GM21526 (cell line): Measurements from ENCODE around the gene ATXN1L.
"Not testable (repeated sequence)": the region's sequence is repeated elsewhere in the genome, so short reads cannot be mapped to it uniquely, and the experiment has no call there.

Experiments used
- ATAC-seq: cut with Tn5 transposase; IDR thresholded peaks from one replicate; pipeline ENCODE4 v1.9.1; 2021; ENCODE audit warnings: moderate library complexity; ENCODE audit not compliant: unreplicated experiment, low FRiP score

Gene ATXN1L, protein sequence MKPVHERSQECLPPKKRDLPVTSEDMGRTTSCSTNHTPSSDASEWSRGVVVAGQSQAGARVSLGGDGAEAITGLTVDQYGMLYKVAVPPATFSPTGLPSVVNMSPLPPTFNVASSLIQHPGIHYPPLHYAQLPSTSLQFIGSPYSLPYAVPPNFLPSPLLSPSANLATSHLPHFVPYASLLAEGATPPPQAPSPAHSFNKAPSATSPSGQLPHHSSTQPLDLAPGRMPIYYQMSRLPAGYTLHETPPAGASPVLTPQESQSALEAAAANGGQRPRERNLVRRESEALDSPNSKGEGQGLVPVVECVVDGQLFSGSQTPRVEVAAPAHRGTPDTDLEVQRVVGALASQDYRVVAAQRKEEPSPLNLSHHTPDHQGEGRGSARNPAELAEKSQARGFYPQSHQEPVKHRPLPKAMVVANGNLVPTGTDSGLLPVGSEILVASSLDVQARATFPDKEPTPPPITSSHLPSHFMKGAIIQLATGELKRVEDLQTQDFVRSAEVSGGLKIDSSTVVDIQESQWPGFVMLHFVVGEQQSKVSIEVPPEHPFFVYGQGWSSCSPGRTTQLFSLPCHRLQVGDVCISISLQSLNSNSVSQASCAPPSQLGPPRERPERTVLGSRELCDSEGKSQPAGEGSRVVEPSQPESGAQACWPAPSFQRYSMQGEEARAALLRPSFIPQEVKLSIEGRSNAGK

DNA sequence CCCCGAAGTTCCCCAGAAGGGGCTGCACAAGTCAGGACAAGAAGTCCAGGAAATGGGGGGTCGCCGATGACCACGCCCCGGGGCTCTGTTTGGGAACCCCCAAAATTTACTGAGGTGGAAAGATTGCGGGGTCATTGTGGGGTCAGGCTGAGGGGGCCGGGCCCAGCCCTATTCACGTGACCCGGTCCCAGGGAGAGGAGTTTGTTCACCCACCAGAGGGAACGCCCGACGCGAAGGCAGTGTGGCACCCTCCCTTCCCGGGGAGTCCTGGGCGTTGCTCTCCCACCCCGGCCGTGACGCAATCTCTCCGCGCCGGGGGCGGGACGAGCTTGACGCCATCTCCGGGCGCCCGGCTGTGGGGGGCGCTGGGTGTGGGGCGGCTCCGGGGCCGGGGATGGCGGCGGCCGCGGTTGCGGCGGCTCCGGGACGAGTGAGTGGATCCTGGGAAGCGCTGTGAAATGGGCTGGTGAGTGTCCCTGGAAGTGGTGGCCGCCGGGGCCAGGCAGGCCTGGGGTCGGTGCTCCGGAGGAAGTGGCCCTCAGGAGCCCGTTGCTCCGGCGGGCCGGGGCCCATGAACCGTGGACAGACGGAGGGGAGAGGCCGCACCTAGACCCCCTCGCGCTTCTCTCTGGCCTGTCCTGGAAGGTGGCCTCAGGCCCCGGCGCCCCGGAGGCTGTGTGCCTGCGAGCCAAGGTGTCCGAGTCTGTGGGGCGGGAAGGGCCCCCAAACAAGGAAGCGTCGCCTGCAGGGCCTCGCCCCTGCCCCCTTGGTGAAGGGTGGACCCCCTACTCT lies at the start of gene ATXN1L:
TSS of gene ATXN1L (plus strand) at position 338 of the 792 bp plus-strand sequence. CDS start 3,765 bp downstream, outside the sequence.
- peak; percentile 61 for ATAC-seq

DNA sequence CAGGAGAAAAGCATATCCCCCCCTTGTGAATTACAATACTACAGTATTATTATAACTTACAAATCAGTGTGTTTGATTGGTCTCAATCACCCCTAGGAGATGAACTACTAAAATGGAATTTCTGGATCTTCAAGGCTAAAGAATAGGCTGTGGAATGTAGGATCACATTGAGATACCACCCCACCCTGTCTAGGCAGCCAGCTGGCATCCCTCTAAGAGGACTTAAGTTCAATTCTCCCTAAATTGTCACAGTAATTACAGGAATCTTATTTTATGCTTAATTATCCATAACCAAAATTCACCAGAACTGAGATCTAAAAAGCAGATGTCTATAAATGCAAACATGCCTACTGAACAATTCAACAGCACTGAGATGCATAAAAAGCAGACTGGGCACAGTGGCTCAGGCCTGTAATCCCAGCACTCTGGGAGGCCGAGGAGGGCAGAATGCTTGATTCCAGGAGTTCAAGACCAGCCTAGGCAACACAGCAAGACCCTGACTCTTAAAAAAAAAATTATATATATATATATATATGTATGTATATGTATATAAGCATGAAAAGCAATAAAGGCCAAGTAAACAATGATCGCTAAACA lies 49.2 kb upstream of the ATXN1L start:
- no peak for ATAC-seq

DNA sequence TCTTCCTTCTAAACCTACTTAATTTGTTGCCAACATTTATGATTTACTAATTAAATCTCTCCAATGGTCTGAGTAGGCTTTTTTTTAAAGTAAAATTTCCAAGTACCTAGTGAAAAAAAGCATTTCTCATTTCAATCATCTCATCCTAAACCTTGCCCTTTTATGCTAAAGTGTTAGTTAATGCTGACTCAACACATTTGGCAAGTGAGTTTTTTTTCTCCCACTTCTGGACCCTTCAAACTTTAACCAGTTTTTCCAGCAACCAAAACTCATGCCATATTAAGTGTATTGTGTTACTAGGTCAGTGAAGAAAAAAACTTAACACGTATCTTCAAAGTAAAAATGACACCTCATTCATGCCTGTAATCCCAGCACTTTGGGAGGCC lies 42.5 kb upstream of the ATXN1L start:
- ATAC-seq: no peak

DNA sequence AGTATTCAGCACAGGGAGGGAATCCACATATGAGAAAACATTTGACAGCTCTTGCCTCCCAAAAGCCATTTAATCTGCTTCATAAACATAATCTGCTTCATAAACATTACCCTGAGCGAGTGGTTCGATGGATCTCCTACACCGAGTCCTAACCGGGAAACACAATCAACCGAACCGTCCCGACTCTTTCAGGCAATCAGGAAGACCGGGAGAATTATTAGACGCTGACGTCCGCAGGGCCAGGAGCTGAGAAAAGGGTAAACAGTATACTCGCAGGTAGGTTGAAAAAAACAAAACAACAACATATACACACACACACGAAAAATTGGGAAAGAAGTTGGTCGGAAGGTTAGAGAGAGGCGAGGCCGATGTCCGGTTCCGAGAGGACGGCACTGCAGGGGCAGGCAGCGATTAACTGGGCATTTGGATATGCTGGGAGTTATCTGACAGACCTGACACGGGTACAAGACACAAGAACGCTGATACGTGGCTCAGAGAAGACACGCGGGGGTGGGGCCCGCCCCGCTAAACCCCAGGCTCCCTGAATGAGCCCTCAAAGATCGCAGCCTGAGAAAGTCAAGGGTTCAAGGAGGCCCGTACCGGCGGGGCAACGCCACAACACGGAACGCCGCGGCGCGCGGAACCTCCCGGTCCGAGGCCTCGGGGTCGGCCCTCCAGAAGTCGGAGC lies 37.7 kb upstream of the ATXN1L start:
- ATAC-seq: peak; percentile 44

DNA sequence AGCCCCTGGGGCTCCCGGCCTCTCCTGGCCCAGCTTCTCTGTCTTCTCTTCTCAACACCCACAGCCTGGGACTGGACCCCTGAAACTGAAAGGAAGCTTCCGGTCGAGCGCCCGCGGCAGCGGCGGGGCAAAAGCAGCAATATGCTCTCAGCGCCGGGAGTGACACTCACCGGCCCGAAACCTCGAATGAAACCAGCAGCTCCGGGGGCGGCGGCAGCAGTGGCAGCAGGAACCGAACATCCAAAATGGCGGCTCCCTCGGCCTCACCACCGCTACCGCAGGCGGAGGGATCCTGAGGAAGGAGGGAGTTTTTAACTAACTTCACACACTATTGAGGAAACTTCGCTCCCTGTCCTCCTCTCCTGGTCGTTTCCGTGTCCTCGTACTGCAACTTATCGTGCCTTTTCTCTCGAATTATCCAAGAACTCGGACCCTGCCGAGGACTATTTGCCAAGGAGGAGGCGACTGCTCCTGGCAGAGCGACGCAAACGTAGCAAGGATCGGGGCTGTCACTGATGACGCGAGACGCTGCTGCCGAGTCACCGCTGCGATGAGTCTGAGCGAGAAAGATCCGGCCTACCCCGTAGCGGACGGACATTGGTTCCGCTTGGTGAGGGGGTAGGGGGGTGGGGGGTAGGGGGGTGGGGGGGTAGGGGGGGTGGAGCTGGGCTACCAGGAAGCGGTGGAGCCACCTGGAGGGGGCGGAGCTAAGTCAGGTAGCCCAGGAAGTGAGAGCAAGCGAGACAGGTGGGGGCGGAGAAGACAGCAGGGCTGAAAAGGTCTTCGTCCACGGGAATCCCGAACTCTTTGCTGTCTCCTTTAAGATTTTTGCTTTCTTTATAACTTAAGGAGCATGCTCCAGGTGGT lies 37.0 kb upstream of the ATXN1L start, which contains the start of gene AP1G1:
TSS of gene AP1G1 (minus strand) at position 242 of the 867 bp plus-strand sequence. CDS start 19,355 bp downstream, outside the sequence.
- ATAC-seq: peak; percentile 70

DNA sequence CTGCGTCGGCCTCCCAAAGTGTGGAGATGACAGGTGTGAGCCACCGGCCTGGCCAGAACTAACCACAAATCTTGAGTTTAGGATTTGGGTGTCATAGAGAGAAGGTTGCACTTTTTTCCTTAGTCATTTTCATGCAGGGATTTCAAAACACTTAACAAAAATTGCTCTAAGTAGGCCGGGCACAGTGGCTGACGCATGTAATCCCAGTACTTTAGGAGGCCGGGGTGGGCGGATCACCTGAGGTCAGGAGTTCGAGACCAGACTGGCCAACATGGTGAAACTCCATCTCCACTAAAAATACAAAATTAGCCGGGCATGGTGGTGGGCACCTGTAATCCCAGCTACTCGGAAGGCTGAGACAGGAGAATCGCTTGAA lies 35.6 kb upstream of the ATXN1L start:
- ATAC-seq: not testable (repeated sequence)

DNA sequence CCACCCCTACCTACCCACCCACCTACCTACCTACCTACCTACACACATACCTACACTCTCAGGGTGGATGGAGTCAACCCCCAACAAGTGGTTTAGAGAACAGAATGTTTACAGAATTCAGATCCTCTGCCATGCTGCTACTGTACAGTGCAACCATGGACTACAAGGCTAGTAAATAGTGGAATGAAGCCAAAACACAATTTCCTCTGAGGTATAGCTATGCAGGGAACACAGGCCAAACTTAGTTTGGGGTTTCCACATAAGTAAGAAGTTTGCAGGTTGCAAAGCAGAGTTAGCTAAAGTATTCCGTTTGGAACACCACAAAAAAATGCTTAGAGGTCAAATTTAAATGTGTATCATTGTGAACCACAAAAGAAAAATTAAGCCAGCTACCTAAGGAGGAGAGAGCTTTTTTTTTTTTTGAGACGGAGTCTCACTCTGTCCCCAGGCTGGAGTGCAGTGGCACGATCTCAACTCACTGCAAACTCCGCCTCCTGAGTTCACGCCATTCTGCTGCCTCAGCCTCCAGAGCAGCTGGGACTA lies 34.4 kb upstream of the ATXN1L start:
- no peak for ATAC-seq

DNA sequence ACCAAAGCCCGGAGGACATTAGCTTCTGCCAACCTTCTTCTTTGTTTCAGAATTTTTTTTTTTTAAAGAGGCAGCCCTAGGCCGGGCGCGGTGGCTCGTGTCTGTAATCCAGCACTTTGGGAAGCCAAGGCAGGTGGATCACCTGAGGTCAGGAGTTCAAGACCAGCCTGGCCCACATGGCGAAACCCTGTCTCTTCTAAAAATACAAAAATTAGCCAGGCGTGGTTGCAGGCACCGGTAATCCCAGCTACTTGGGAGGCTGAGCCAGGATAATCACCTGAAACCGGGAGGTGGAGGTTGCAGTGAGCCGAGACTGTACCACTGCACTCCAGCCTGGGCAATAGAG lies 28.6 kb upstream of the ATXN1L start:
- not testable (repeated sequence) for ATAC-seq

DNA sequence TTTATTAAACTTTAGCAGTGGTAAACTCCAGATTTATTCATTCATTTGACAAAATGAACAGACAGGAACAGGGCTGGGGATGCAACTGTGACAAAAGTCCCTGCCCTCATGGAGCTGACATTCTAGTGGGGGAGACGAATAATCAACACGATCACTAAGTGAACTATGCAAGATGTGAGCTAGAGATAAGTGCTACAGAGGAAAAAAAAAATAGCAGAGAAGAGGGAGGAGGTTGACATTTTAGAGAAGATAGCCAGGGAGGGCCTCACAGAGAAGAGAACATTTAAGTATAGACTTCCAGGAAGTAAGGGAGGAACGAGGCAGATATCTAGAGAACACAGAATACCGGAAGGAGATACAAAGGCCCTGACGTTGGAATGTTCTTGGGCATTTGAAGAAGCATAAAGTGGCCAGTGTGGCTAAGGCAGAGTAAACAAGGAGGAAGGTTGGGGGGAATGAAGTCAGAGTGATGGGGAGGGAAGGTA lies 19.2 kb upstream of the ATXN1L start:
- ATAC-seq: no peak

DNA sequence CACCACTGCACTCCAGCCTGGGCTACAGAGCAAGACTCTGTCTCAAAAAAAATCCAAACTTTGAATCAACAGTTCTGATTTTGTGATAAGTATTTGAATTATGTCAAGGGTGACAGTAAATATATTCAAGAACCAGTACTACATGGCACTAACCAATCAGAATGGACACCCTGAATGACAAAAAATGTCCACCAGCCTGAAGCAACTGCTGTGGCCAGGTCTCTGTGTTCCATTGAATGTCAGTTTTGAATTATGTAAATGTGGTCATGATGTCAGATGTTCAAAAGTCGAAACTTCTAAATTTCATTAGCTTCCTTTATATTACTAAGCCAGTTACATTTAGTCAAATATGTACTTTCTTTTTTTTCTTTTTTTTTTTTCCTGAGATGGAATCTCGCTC lies 15.4 kb upstream of the ATXN1L start:
- ATAC-seq: no peak

DNA sequence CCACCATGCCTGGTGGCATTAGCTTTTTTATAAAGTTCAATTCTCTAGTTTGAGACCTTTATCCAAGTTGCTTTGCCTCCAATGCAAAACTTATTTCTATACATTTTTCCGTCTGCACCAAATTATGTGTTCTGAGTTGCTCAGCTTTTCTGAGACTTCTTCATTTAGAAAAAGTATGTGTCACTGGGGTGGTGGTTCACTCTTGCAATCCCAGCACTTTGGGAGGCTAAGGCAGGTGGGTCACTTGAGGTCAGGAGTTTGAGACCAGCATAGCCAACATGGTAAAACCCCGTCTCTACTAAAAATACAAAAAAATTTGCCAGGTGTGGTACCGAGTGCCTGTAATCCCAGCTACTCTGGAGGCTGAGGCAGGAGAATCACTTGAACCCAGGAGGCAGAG lies 14.1 kb upstream of the ATXN1L start:
- ATAC-seq: not testable (repeated sequence)

DNA sequence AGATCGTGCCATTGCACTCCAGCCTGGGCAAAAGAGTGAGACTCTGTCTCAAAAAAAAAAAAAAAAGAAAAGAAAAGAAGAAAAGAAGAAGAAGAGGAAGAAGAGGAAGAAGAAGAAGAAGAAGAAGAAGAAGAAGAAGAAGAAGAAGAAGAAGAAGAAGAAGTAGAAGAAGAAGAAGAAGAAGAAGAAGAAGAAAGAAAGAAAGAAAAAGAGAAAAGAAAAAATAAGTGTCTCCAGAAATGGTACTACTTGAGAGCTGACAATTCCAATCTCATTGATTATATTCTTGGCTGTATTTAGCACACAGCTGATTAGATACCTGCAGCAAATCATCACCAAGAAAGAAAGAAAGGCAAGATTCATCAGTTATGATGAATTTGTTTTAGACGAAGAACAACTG lies 13.7 kb upstream of the ATXN1L start:
- ATAC-seq: not testable (repeated sequence)

DNA sequence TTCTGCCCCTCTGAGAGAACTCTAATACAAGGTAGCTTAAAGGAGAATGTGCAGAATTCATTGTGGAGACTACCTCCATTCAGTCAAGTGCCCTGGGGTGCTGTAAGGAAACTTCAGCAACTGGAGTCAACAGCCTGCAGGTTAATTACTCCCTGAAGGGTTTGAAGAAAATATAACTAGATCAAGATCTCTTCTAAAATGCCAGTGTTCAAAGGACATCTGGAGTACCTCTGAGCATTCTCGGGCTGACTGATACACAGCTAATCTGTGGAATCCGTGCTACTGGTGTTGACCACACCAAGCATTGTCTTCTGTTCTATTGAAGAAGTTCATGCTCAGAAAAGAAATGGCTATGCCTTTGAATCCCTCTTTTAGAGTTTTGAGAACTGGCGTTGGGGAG lies 11.5 kb upstream of the ATXN1L start:
- no peak for ATAC-seq

DNA sequence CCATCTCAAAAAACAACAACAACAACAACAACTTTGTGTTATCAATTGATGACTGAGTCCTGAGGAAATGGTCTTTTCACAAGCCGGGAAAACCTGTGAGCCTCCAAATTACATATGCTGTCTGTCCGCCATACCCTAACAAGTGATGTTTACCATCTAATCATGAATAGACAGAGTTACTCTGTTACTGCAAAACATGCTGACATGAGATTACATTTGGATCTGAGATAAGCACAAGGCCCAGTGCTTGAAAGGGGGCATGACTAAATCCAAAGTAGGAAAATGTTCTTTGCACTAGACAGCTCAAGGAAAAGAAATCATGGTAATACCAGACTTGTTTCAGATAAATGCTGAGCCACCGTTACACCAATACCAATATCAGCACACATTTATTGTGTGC lies 8.6 kb upstream of the ATXN1L start:
- no peak for ATAC-seq

DNA sequence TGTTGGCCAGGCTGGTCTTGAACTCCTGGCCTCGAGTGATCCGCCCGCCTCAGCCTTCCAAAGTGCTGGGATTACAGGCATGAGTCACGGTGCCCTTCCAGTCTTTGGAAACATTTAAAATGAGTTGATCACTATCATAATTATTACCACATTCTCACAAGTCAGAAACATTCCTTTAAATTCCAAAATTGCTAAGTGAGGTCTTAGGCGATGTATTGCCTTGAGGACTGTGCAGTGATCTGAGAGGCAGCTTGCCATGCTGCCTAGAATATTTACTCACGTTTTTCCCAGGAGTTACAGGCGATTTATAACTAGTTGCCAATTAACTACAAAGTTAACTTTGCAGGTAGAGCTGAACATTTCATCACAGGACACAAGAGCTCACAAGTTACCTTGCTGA lies 5.7 kb upstream of the ATXN1L start:
- no peak for ATAC-seq

DNA sequence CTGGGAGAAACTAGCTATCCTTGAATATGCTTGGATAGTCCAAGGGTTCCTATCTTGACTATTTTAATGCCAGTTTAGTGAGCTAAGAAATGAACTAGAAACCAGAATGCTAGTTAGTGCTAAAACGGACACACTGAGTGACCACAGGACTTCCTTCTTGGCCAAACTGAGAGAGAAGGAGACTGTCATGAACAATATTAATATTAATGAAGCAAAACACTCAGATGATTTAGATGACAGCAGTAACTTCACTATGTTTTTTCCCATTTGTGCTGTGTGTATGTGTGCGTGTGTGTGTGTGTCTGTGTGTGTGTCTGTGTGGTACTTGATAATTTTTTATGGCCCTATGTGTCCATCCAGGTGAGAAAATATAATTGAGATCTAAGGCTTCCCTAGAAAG lies 2.2 kb upstream of the ATXN1L start:
- no peak for ATAC-seq

DNA sequence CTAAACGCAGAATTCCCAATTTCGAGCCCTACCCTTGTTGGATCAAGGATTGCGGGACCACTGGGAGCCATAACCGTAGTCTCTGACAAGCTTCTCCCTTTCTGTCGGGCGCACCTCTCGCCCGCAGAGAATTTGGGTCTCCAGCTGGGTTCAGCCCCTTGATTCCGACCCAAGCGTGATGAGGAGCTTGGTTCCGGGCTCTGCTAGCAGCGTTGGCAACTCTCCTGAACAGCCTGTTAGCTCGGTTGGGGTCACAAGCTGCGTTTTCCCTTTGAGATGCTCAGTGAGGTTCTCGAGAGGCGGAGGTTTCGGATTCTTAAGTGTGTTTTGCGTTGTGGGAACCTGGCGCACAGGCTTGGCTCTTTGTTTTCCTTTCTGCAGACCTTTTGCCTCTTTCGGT lies 655 bp downstream of the ATXN1L start:
- ATAC-seq: peak; percentile 19

DNA sequence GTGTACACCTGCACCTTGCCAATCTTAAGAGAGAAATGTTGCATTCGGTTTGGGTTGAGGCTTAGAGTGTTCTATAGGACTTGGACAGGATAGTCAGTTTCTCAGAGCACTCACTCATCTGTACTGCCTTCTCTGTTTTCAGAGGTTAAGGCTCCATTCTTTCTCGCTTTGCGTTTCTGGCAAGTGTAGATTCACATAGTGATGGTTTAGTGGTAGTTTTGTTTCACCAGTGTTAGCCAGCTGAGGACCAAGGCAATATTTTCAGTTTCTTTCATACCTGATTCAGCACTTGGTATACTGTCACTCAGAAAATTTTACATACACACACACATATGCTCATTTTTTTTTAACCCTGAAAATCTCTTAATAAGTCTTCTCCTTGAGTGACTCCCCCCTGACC lies 1.3 kb downstream of the ATXN1L start:
- ATAC-seq: no peak

DNA sequence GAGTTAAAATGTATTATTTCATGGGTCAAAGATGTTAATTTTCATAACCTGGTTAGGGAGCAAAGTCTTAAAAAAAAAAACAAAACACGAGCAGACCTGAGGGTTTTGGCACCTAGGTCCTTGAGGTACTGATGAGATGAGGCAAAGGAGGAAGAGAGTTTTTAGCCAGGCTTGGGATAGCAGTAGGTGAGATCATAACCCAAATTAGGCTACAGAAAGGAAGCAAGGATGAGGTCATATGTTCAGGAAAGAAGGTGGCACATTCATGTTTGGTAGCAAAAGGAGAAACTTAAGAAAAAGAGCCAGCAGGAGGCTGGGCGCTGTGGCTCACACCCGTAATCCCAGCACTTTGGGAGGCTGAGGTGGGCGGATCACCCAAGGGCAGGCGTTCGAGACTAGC lies 2.8 kb downstream of the ATXN1L start:
- ATAC-seq: no peak
